Measurements from ENCODE around the gene RPL22. TPM values are rescaled to one million over a fixed set of nuclear protein-coding genes. Genes with fewer than 3 reads are reported as not detected.

RPL22 gene
- total RNA-seq, 1 donor: 93.0 TPM

- no peak overlapping the region for H3K27ac ChIP-seq (ENCODE audit: low read depth, low read length)
- H2AFZ ChIP-seq (ENCODE audit: low read length): no peak overlapping the region
- H3K4me1 ChIP-seq (ENCODE audit: insufficient read depth, low read length): no peaks in the 10 kb centered on the region
- peaks cover 5% of the 10 kb centered on the region for H3K27me3 ChIP-seq (ENCODE audit: insufficient read depth, low read length)
- no peaks in the 10 kb centered on the region for H3K9me3 ChIP-seq (ENCODE audit: low read depth, low read length)
- no peak overlapping the region for H3K4me3 ChIP-seq (ENCODE audit: insufficient read depth, low read length)
- DNase-seq (ENCODE audit: insufficient read length, low spot score, missing footprints): peak; percentile 67
- no peaks in the 10 kb centered on the region for H3K79me2 ChIP-seq (ENCODE audit: insufficient read depth, low read length)
- no peaks in the 10 kb centered on the region for H4K20me1 ChIP-seq (ENCODE audit: insufficient read depth, low read length)
- no peak overlapping the region for H3K4me2 ChIP-seq (ENCODE audit: insufficient read depth, low read length)
- TF ChIP-seq, protein P1, sequence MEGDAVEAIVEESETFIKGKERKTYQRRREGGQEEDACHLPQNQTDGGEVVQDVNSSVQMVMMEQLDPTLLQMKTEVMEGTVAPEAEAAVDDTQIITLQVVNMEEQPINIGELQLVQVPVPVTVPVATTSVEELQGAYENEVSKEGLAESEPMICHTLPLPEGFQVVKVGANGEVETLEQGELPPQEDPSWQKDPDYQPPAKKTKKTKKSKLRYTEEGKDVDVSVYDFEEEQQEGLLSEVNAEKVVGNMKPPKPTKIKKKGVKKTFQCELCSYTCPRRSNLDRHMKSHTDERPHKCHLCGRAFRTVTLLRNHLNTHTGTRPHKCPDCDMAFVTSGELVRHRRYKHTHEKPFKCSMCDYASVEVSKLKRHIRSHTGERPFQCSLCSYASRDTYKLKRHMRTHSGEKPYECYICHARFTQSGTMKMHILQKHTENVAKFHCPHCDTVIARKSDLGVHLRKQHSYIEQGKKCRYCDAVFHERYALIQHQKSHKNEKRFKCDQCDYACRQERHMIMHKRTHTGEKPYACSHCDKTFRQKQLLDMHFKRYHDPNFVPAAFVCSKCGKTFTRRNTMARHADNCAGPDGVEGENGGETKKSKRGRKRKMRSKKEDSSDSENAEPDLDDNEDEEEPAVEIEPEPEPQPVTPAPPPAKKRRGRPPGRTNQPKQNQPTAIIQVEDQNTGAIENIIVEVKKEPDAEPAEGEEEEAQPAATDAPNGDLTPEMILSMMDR (IDR thresholded peaks at IDR 0.05; ENCODE audit: extremely low read depth, low read depth, low read length): no peak
- H3K36me3 ChIP-seq (ENCODE audit: insufficient read depth, low read length): no peaks in the 10 kb centered on the region
Measured at GRCh38 chr1:6172549-6172948, 26.8 kb downstream of the RPL22 start.

DNA sequence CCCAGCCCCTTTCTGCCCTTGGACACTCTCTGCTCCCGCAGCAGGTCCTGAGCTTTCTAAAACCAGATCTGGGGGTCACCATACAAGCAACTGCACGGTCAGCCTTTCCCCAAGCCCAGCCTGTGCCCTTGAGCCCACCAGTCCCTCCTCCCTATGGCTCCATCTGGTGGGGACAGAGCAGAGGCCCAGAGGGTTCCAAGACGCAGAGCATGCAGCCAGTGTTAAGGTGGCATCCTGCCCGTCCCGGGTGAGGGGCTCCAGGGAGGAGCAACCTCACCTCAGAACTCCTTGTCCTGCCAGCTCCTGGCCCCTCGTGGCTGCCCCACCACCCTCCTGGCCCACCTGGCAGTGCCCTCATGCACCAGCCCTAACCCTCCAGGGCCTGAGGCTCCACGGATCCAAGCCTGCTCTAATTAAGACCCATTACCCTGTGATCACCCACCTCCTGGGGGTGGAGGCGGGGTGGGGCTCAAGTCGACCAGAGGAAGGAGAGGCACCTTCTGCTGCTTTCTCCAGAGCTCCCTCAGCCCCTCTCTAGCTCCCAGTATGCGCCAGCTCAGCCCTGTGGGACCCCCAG, 27.8 kb downstream of the RPL22 start:
- TF ChIP-seq, protein P1 (IDR thresholded peaks at IDR 0.05; ENCODE audit: extremely low read depth, low read depth, low read length): peak; percentile 31
- H2AFZ ChIP-seq (ENCODE audit: low read length): no peak overlapping the region
- H3K9me3 ChIP-seq (ENCODE audit: low read depth, low read length): no peaks in the 10 kb centered on the region
- H3K79me2 ChIP-seq (ENCODE audit: insufficient read depth, low read length): no peaks in the 10 kb centered on the region
- peak; percentile 93 for DNase-seq (ENCODE audit: insufficient read length, low spot score, missing footprints)
- no peak overlapping the region for H3K4me2 ChIP-seq (ENCODE audit: insufficient read depth, low read length)
- H3K4me1 ChIP-seq (ENCODE audit: insufficient read depth, low read length): no peaks in the 10 kb centered on the region
- H3K4me3 ChIP-seq (ENCODE audit: insufficient read depth, low read length): no peak overlapping the region
- H3K27ac ChIP-seq (ENCODE audit: low read depth, low read length): no peak overlapping the region
- H4K20me1 ChIP-seq (ENCODE audit: insufficient read depth, low read length): no peaks in the 10 kb centered on the region
- no peaks in the 10 kb centered on the region for H3K36me3 ChIP-seq (ENCODE audit: insufficient read depth, low read length)
- H3K27me3 ChIP-seq (ENCODE audit: insufficient read depth, low read length): no peaks in the 10 kb centered on the region

- no peaks in the 10 kb centered on the region for H3K79me2 ChIP-seq (ENCODE audit: insufficient read depth, low read length)
- no peaks in the 10 kb centered on the region for H4K20me1 ChIP-seq (ENCODE audit: insufficient read depth, low read length)
- no peaks in the 10 kb centered on the region for H3K4me1 ChIP-seq (ENCODE audit: insufficient read depth, low read length)
- no peaks in the 10 kb centered on the region for H3K9me3 ChIP-seq (ENCODE audit: low read depth, low read length)
- no peak overlapping the region for H3K4me3 ChIP-seq (ENCODE audit: insufficient read depth, low read length)
- TF ChIP-seq, protein P1 (IDR thresholded peaks at IDR 0.05; ENCODE audit: extremely low read depth, low read depth, low read length): no peak
- H3K27ac ChIP-seq (ENCODE audit: low read depth, low read length): no peak overlapping the region
- no peaks in the 10 kb centered on the region for H3K36me3 ChIP-seq (ENCODE audit: insufficient read depth, low read length)
- DNase-seq (ENCODE audit: insufficient read length, low spot score, missing footprints): peak; percentile 82
- no peak overlapping the region for H3K4me2 ChIP-seq (ENCODE audit: insufficient read depth, low read length)
- no peak overlapping the region for H2AFZ ChIP-seq (ENCODE audit: low read length)
- no peaks in the 10 kb centered on the region for H3K27me3 ChIP-seq (ENCODE audit: insufficient read depth, low read length)
Measured at GRCh38 chr1:6170742-6171201, 28.6 kb downstream of the RPL22 start.

- Histone ChIP-seq H2AFZ (ENCODE audit: low read length) (no peak overlapping the region), H3K4me3 (ENCODE audit: insufficient read depth, low read length) (no peak overlapping the region), H3K4me2 (ENCODE audit: insufficient read depth, low read length) (no peak overlapping the region), H3K36me3 (ENCODE audit: insufficient read depth, low read length) (no peaks in the 10 kb centered on the region), H4K20me1 (ENCODE audit: insufficient read depth, low read length) (no peaks in the 10 kb centered on the region), H3K27me3 (ENCODE audit: insufficient read depth, low read length) (no peaks in the 10 kb centered on the region), H3K27ac (ENCODE audit: low read depth, low read length) (no peak overlapping the region), H3K79me2 (ENCODE audit: insufficient read depth, low read length) (no peaks in the 10 kb centered on the region), H3K9me3 (ENCODE audit: low read depth, low read length) (no peaks in the 10 kb centered on the region), H3K4me1 (ENCODE audit: insufficient read depth, low read length) (no peaks in the 10 kb centered on the region)
- TF ChIP-seq, protein P1 (IDR thresholded peaks at IDR 0.05; ENCODE audit: extremely low read depth, low read depth, low read length): no peak
- peak; percentile 62 for DNase-seq (ENCODE audit: insufficient read length, low spot score, missing footprints)
Measured at GRCh38 chr1:6170116-6170741, 29.2 kb downstream of the RPL22 start.
